ENCODE results near the gene UGGT2.

GRCh38 chr13:95968906-95969305, 84.3 kb downstream of the UGGT2 start:
- TF ChIP-seq CTCF (conservative IDR thresholded peaks at IDR 0.05; ENCODE audit: low read length) (no peak), EZH2phosphoT487 (IDR thresholded peaks at IDR 0.05; ENCODE audit: borderline replicate concordance, low read depth, low read length) (no peak)

All from OCI-LY7 (cell line).